ENCODE data around the gene METRN.
"Not testable (repeated sequence)": the region's sequence is repeated elsewhere in the genome, so short reads cannot be mapped to it uniquely, and the experiment has no call there.

Gene METRN

GRCh38 chr16:734981-735881, 20.3 kb downstream of the METRN start:
- no peak for DNase-seq (ENCODE audit: low read depth in 2 of 2)

GRCh38 chr16:735982-736453, 21.1 kb downstream of the METRN start:
- peak in 1 of 2 donors; percentile 45 for DNase-seq (ENCODE audit: low read depth in 2 of 2)

- no peak for DNase-seq (ENCODE audit: low read depth in 2 of 2)
Observed at GRCh38 chr16:736936-737481, 22.1 kb downstream of the METRN start.

- DNase-seq (ENCODE audit: low read depth in 2 of 2), result no peak
Observed at GRCh38 chr16:739560-740458, 24.9 kb downstream of the METRN start.

GRCh38 chr16:740459-740763, 25.5 kb downstream of the METRN start:
- DNase-seq (ENCODE audit: low read depth in 2 of 2), result no peak

GRCh38 chr16:740764-741505, 26.0 kb downstream of the METRN start, which contains the start of gene CIAO3:
TSS of gene CIAO3 (minus strand) at chr16:740997. CDS start at chr16:740985, 12 bp downstream.
- peak; percentile 88 for DNase-seq (ENCODE audit: low read depth in 2 of 2)

- no peak for DNase-seq (ENCODE audit: low read depth in 2 of 2)
Observed at GRCh38 chr16:741986-742629, 27.2 kb downstream of the METRN start.

- not testable (repeated sequence) for DNase-seq (ENCODE audit: low read depth in 2 of 2)
Observed at GRCh38 chr16:742894-743293, 28.0 kb downstream of the METRN start.

- no peak for DNase-seq (ENCODE audit: low read depth in 2 of 2)
Observed at GRCh38 chr16:743794-744500, 29.0 kb downstream of the METRN start.

- DNase-seq (ENCODE audit: low read depth in 2 of 2), result no peak
Observed at GRCh38 chr16:745739-746138, 30.8 kb downstream of the METRN start.

- no peak for DNase-seq (ENCODE audit: low read depth in 2 of 2)
Observed at GRCh38 chr16:746637-747036, 31.7 kb downstream of the METRN start.

- no peak for DNase-seq (ENCODE audit: low read depth in 2 of 2)
Observed at GRCh38 chr16:747978-748746, 33.2 kb downstream of the METRN start.

GRCh38 chr16:749010-749409, 34.1 kb downstream of the METRN start:
- DNase-seq (ENCODE audit: low read depth in 2 of 2), result no peak

GRCh38 chr16:750485-750884, 35.6 kb downstream of the METRN start:
- no peak for DNase-seq (ENCODE audit: low read depth in 2 of 2)

- DNase-seq (ENCODE audit: low read depth in 2 of 2), result no peak
Observed at GRCh38 chr16:751152-752006, 36.5 kb downstream of the METRN start.

- no peak for DNase-seq (ENCODE audit: low read depth in 2 of 2)
Observed at GRCh38 chr16:752007-752312, 37.0 kb downstream of the METRN start.

GRCh38 chr16:754121-754607, 39.2 kb downstream of the METRN start:
- DNase-seq (ENCODE audit: low read depth in 2 of 2), result not testable (repeated sequence)

- no peak for DNase-seq (ENCODE audit: low read depth in 2 of 2)
Observed at GRCh38 chr16:754656-755055, 39.7 kb downstream of the METRN start.

- no peak for DNase-seq (ENCODE audit: low read depth in 2 of 2)
Observed at GRCh38 chr16:756428-756827, 41.5 kb downstream of the METRN start.

All from activated CD4-positive, alpha-beta T cell treated with anti-CD3 and anti-CD28 coated beads for 24 hours (primary cell).